DND-41 (cell line): ENCODE results near the gene BICC1.

ENCODE experiments used
- ATAC-seq: fragments of 200-7000 bp; cut with Tn5 transposase; 3 replicates; pipeline ENCODE4 v1.9.1; 2021; ENCODE audit warnings: low read depth; ENCODE audit not compliant: insufficient read depth
- DNase-seq: peaks from one replicate; pipeline ENCODE4 v3.0.0-alpha.2; 2020
- H2AFZ ChIP-seq: 2 replicates; pipeline ENCODE4 v1.6.0; 2012; ENCODE audit warnings: low read depth, low read length
- H3K27ac ChIP-seq: 2 replicates; pipeline ENCODE4 v1.5.1; 2012; ENCODE audit warnings: low read length, inconsistent platforms
- H3K27me3 ChIP-seq: fragments of 200-600 bp; sonication (generic); 2 replicates; pipeline ENCODE4 v1.6.0; 2012; ENCODE audit warnings: low read length, mild to moderate bottlenecking, inconsistent platforms; ENCODE audit not compliant: insufficient read depth, poor library complexity
- H3K36me3 ChIP-seq: 2 replicates; pipeline ENCODE4 v1.5.1; 2012; ENCODE audit warnings: low read length, inconsistent platforms; ENCODE audit not compliant: insufficient read depth
- H3K4me1 ChIP-seq: 2 replicates; pipeline ENCODE4 v1.5.1; 2012; ENCODE audit warnings: mild to moderate bottlenecking, low read length; ENCODE audit not compliant: insufficient read depth
- H3K4me2 ChIP-seq: 2 replicates; pipeline ENCODE4 v1.6.0; 2012; ENCODE audit warnings: mild to moderate bottlenecking, moderate library complexity, low read length, inconsistent platforms; ENCODE audit not compliant: insufficient read depth
- H3K4me3 ChIP-seq, 2 experiments: fragments of 200-600 bp in 1 of 2; shearing (Covaris generic) in 1 of 2; 2 replicates each; pipeline ENCODE4 v1.5.1; 2012 to 2016; ENCODE audit warnings: inconsistent platforms in 2 of 2, low read length in 2 of 2, mild to moderate bottlenecking in 2 of 2, low read depth in 1 of 2, moderate library complexity in 1 of 2
- H3K79me2 ChIP-seq: 2 replicates; pipeline ENCODE4 v1.6.0; 2012; ENCODE audit warnings: low read length, inconsistent platforms; ENCODE audit not compliant: insufficient read depth
- H3K9ac ChIP-seq: 2 replicates; pipeline ENCODE4 v1.6.0; 2012; ENCODE audit warnings: low read depth, mild to moderate bottlenecking, inconsistent platforms, low read length, moderate library complexity
- H3K9me3 ChIP-seq: 2 replicates; pipeline ENCODE4 v1.5.1; 2012; ENCODE audit warnings: low read length, moderate library complexity, mild to moderate bottlenecking, inconsistent platforms; ENCODE audit not compliant: insufficient read depth, severe bottlenecking
- H4K20me1 ChIP-seq: 2 replicates; pipeline ENCODE4 v1.6.0; 2012; ENCODE audit warnings: low read length; ENCODE audit not compliant: insufficient read depth
- EZH2 ChIP-seq: IDR thresholded peaks from 3 replicates; pipeline ENCODE4 v1.6.1; 2012; ENCODE audit warnings: borderline replicate concordance, low read depth, mild to moderate bottlenecking, moderate library complexity, low read length, inconsistent platforms; ENCODE audit not compliant: severe bottlenecking
- TF ChIP-seq, protein P1 (sequence below): IDR thresholded peaks from 2 replicates; pipeline ENCODE4 v1.5.1; 2012; ENCODE audit warnings: borderline replicate concordance, low read length, moderate library complexity, mild to moderate bottlenecking; ENCODE audit not compliant: poor library complexity, severe bottlenecking; ENCODE audit errors: extremely low read depth

BICC1 gene

GRCh38 chr10:58621379-58622077, 108.9 kb downstream of the BICC1 start:
- Histone ChIP-seq H3K9ac (no peak overlapping the region), H3K9me3 (no peaks in the 10 kb centered on the region), H3K27ac (no peak overlapping the region), H3K4me3 (no peak overlapping the region), H4K20me1 (no peaks in the 10 kb centered on the region), H3K27me3 (no peaks in the 10 kb centered on the region), H3K36me3 (no peaks in the 10 kb centered on the region), H3K79me2 (no peaks in the 10 kb centered on the region), H3K4me1 (no peaks in the 10 kb centered on the region), H3K4me2 (no peak overlapping the region), H2AFZ (no peak overlapping the region)
- ATAC-seq (no peak), DNase-seq (no peak)
- TF ChIP-seq EZH2: no peak
- TF ChIP-seq, protein P1, sequence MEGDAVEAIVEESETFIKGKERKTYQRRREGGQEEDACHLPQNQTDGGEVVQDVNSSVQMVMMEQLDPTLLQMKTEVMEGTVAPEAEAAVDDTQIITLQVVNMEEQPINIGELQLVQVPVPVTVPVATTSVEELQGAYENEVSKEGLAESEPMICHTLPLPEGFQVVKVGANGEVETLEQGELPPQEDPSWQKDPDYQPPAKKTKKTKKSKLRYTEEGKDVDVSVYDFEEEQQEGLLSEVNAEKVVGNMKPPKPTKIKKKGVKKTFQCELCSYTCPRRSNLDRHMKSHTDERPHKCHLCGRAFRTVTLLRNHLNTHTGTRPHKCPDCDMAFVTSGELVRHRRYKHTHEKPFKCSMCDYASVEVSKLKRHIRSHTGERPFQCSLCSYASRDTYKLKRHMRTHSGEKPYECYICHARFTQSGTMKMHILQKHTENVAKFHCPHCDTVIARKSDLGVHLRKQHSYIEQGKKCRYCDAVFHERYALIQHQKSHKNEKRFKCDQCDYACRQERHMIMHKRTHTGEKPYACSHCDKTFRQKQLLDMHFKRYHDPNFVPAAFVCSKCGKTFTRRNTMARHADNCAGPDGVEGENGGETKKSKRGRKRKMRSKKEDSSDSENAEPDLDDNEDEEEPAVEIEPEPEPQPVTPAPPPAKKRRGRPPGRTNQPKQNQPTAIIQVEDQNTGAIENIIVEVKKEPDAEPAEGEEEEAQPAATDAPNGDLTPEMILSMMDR: no peak

DNA sequence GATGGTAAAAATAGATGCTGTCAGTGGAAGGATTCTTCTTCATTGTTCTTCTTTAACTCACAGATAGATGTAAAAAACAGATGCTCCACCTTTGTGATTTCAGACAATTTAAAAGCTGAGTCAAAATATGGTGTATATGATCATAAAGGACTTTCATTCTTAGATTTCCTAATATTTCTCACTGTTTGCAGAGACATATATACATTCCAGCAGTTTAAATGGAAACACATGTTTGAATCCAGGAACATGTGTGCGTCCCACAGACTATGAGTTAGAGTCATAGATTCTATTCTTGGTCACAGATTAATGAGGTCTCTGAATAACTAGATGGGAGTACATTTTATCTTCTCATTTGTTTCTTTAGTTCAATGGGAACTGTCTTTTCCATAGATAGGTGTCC, 109.6 kb downstream of the BICC1 start:
- no peak overlapping the region for H3K4me3 ChIP-seq
- DNase-seq (no peak), ATAC-seq (no peak)
- no peaks in the 10 kb centered on the region for H3K79me2 ChIP-seq
- H2AFZ ChIP-seq: no peak overlapping the region
- TF ChIP-seq EZH2: no peak
- TF ChIP-seq, protein P1: no peak
- H3K4me1 ChIP-seq: no peaks in the 10 kb centered on the region
- H4K20me1 ChIP-seq: no peaks in the 10 kb centered on the region
- no peaks in the 10 kb centered on the region for H3K36me3 ChIP-seq
- no peaks in the 10 kb centered on the region for H3K27me3 ChIP-seq
- H3K9me3 ChIP-seq: no peaks in the 10 kb centered on the region
- H3K27ac ChIP-seq: no peak overlapping the region
- H3K9ac ChIP-seq: no peak overlapping the region
- no peak overlapping the region for H3K4me2 ChIP-seq

- no peak for TF ChIP-seq EZH2
- TF ChIP-seq, protein P1: no peak
- Histone ChIP-seq H3K27ac (no peak overlapping the region), H3K9me3 (no peaks in the 10 kb centered on the region), H4K20me1 (no peaks in the 10 kb centered on the region), H3K4me2 (no peak overlapping the region), H3K79me2 (no peaks in the 10 kb centered on the region), H3K4me1 (no peaks in the 10 kb centered on the region), H3K36me3 (no peaks in the 10 kb centered on the region), H3K4me3 (no peak overlapping the region), H3K9ac (no peak overlapping the region), H2AFZ (no peak overlapping the region), H3K27me3 (no peaks in the 10 kb centered on the region)
- DNase-seq (no peak), ATAC-seq (no peak)
Measured at GRCh38 chr10:58625070-58625469, 112.4 kb downstream of the BICC1 start.
